ENCODE results near the gene NANS. TPM values are rescaled to one million over a fixed set of nuclear protein-coding genes. Genes with fewer than 3 reads are reported as not detected.
A peak's percentile ranks its signal among the peaks of the same experiment; 100 is the strongest.
"Not testable (repeated sequence)": the region's sequence is repeated elsewhere in the genome, so short reads cannot be mapped to it uniquely, and the experiment has no call there.

The NANS gene
- total and polyA plus RNA-seq, 8 donors: 22.8 to 36.5 (median 30.5) TPM

DNA sequence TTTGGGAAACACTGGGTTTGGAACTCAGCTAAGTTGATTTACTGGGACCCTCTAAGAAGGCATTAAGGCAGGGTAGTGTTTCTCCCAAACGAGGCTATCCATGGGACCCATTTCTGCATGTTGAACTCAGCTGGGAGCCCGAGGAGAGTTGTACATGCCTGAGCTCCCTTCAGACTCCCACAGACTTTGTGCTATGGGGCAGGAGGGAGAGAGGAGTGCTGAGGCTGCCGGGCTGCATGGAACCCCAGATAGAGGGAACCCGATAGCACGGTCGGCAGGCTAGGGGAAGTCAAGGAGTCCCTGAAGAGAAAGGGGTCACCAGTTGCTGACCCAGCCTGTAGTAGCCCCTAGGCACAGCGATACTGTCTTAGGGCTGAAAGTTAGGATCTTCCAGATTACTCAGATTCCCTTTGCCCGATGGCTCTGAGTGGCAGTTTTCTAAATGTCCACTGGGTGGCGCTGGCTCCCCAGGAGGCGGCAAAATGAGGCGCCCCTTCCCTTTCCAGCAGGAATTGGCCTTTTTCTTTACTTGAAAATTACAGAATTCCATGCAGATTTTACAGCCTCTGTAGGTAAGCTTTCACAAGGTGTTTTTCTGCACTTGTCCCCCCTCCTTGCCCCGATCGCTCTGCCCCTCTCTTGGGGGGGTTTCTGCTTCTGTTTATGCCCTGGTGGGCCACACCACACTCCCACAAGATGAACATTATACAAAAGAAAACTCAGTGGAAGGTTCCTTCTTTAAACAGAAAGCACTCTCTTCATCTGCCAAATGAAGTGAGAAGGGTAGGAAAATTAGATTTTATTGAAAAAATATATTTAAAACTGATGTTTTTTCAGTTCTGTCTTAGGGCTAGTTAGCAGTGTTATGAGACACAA is 17.8 kb downstream of the NANS start:
- TF ChIP-seq, protein P1, sequence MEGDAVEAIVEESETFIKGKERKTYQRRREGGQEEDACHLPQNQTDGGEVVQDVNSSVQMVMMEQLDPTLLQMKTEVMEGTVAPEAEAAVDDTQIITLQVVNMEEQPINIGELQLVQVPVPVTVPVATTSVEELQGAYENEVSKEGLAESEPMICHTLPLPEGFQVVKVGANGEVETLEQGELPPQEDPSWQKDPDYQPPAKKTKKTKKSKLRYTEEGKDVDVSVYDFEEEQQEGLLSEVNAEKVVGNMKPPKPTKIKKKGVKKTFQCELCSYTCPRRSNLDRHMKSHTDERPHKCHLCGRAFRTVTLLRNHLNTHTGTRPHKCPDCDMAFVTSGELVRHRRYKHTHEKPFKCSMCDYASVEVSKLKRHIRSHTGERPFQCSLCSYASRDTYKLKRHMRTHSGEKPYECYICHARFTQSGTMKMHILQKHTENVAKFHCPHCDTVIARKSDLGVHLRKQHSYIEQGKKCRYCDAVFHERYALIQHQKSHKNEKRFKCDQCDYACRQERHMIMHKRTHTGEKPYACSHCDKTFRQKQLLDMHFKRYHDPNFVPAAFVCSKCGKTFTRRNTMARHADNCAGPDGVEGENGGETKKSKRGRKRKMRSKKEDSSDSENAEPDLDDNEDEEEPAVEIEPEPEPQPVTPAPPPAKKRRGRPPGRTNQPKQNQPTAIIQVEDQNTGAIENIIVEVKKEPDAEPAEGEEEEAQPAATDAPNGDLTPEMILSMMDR (IDR thresholded peaks at IDR 0.05): peak; percentile 83 to 96 (median 90)
- no peak for FAIRE-seq
- peak; percentile 60 to 84 (median 76) for ATAC-seq

DNA sequence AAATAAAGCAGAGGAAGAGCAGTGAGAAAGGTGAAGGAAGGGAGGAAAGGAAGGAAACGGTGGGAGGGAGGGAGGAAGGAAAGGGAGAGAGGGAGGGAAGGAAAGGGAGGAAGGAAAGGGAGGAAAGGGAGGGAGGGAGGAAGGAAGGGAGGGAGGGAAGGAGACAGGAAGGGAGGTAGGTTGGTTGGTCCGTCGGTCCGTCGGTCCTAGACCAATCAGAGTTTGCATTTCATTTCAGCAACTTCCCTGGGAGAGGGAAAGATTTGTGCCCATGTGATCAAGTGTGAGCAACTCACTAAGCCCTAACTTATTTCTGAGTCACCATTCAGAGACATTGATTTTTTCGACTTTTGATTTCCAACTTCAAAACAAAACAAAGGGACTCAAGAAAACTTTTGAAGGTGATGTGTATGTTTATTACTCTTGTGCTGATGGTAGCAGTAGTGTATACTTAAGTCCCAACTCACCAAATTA is 18.8 kb downstream of the NANS start:
- DNase-seq: no peak
- ATAC-seq: peak; percentile 35 to 65 (median 56)
- Histone ChIP-seq H3K4me1 (peaks cover 0 to 13% (median 0%) of the 10 kb centered on the region in 3 donors), H3K27ac (no peak overlapping the region), H3K36me3 (peaks cover 0 to 7% (median 0%) of the 10 kb centered on the region in 3 donors), H3K9me3 (no peaks in the 10 kb centered on the region), H3K27me3 (no peaks in the 10 kb centered on the region), H3K4me3 (no peak overlapping the region)
- no peak for FAIRE-seq
- TF ChIP-seq, protein P1 (IDR thresholded peaks at IDR 0.05): no peak
- WGBS, 2 donors: 55 to 63% methylated on average over 6 of the region's 6 CpGs
- intact Hi-C loops (cut with DNase I): loop anchor here in 2 of 3 donors (10.0 kb wide), 3 partner anchors 129 to 189 kb away; partner anchors contain the start of gene TBC1D2 (in 1 of the 2)

More for the DNA sequence above, 17.8 kb downstream of the NANS start:
- Histone ChIP-seq H3K9me3 (no peaks in the 10 kb centered on the region), H3K27ac (no peak overlapping the region), H3K36me3 (peaks cover 0 to 3% (median 0%) of the 10 kb centered on the region in 3 donors), H3K27me3 (no peaks in the 10 kb centered on the region), H3K4me3 (no peak overlapping the region), H3K4me1 (peaks cover 0 to 13% (median 0%) of the 10 kb centered on the region in 3 donors)
- 44 to 46% methylated on average over 13 of the region's 13 CpGs for WGBS, 2 donors
- peak in 5 of 6 donors; percentile 23 to 84 (median 48) for DNase-seq
- intact Hi-C loops (cut with DNase I): loop anchor here in 2 of 3 donors (10.0 kb wide), 3 partner anchors 130 to 190 kb away; partner anchors contain the start of gene TBC1D2 (in 1 of the 2)

DNA sequence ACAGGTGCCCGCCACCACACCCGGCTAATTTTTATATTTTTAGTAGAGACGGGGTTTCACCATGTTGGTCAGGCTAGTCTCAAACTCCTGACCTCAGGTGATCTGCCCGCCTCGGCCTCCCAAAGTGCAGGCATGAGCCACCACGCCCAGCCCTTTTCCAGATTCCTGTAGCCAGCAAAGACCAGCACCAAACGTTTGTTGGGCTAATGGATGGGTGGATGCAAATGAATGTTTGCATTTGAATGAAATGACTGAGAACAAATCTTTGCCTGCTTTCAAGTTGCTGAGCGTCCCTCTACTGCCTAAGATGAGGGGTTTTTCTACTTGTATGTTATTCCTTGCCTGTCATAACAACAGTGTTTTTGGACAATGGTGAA is 20.0 kb downstream of the NANS start:
- FAIRE-seq, H3K9me3 ChIP-seq, H3K27me3 ChIP-seq, ATAC-seq, H3K27ac ChIP-seq, DNase-seq, H3K4me3 ChIP-seq: not testable (repeated sequence)
- intact Hi-C loops (cut with DNase I): loop anchor here in 2 of 3 donors (10.0 kb wide), 3 partner anchors 128 to 188 kb away; partner anchors contain the start of gene TBC1D2 (in 1 of the 2)
- Histone ChIP-seq H3K4me1 (peaks cover 0 to 13% (median 0%) of the 10 kb centered on the region in 3 donors), H3K36me3 (peaks cover under 1 to 15% (median 4%) of the 10 kb centered on the region in 3 donors)
- WGBS, 2 donors: 85 to 88% methylated on average over 8 of the region's 8 CpGs

DNA sequence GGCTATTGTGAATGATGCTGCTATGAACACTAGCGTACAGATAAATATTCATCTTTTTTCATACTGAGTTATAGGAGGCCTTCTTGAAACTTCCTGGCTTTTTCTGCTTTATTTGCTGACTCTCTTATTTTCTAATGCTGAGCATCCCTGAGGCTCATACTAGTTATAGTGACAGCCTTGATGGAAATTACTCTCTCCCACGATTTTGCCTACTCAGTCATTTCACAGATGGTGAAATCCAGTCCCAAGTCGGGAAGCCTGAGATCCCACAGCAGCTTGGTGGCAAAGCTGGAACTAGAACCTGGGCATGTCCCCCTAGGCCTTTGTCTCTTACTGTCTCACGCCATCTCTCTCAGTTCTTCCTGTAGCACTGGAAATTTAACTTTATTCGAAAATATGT is 22.4 kb downstream of the NANS start:
- Histone ChIP-seq H3K36me3 (peaks cover 5 to 35% (median 17%) of the 10 kb centered on the region in 3 donors), H3K9me3 (no peaks in the 10 kb centered on the region), H3K27me3 (no peaks in the 10 kb centered on the region), H3K4me3 (no peak overlapping the region), H3K4me1 (peaks cover 0 to 4% (median 0%) of the 10 kb centered on the region in 3 donors), H3K27ac (no peak overlapping the region)
- intact Hi-C loops (cut with DNase I): loop anchor here in 2 of 3 donors (10.0 kb wide), 3 partner anchors 126 to 186 kb away; partner anchors contain the start of gene TBC1D2 (in 1 of the 2)
- WGBS, 2 donors: 71 to 84% methylated on average over 5 of the region's 5 CpGs
- TF ChIP-seq, protein P1 (IDR thresholded peaks at IDR 0.05): no peak
- ATAC-seq (no peak), FAIRE-seq (no peak), DNase-seq (no peak)

DNA sequence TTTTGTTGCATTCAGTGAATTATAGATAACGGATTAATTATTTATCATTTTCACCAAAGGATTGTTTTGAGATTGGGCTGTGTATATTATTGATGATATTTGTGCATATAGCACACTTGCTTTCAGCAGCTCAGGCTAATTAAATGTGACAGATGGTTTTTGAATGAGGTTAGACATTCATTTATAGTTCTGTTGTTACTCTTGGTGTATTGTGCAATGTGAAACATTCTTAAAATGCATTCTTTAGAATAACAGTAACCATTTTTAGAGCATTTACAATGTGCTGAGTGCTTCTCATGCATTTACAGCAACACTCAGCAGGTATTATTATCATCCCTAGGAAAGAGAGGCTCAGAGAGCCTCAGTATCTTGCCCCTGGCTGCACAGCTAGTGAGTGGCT is 23.8 kb downstream of the NANS start:
- intact Hi-C loops (cut with DNase I): no loop called here
- no peaks in the 10 kb centered on the region for H3K9me3 ChIP-seq
- FAIRE-seq (no peak), DNase-seq (no peak), ATAC-seq (no peak)
- H3K27me3 ChIP-seq: no peaks in the 10 kb centered on the region
- H3K4me3 ChIP-seq: no peak overlapping the region
- no peaks in the 10 kb centered on the region for H3K4me1 ChIP-seq
- no peak overlapping the region for H3K27ac ChIP-seq
- TF ChIP-seq, protein P1 (IDR thresholded peaks at IDR 0.05): no peak
- H3K36me3 ChIP-seq: peaks cover 5 to 35% (median 17%) of the 10 kb centered on the region in 3 donors
- WGBS, 2 donors: 93 to 96% methylated on average over 1 of the region's 1 CpG
